HG03280 (cell line): ENCODE measurements around the gene VRK3.
"Not testable (repeated sequence)": the region's sequence is repeated elsewhere in the genome, so short reads cannot be mapped to it uniquely, and the experiment has no call there.

ENCODE experiments used
- ATAC-seq: cut with Tn5 transposase; IDR thresholded peaks from one replicate; pipeline ENCODE4 v1.9.1; 2021; ENCODE audit warnings: mild to moderate bottlenecking, moderate library complexity; ENCODE audit not compliant: unreplicated experiment

The VRK3 gene

GRCh38 chr19:50025022-50025793 is at the start of gene VRK3:
TSS of gene VRK3 (minus strand) at chr19:50025372. CDS start at chr19:50016162, 9,210 bp downstream.
- peak; percentile 89 for ATAC-seq

DNA sequence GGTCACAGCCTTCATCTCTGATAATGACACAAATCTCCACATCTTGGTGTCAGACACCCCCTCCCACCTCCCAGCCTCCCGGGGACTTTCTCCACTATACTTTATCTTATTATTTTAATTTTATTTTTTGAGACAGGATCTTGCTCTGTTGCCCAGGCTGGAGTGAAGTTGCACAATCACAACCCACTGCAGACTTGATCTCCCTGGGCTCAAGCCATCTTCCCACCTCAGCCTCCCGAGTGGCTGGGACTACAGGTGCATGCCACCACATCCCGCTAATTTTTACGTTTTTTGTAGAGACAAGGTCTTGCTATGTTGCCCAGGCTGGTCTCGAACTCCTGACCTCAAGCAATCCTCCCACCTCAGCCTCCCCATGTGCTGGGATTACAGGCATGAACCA is 43.2 kb upstream of the VRK3 start:
- ATAC-seq: not testable (repeated sequence)

DNA sequence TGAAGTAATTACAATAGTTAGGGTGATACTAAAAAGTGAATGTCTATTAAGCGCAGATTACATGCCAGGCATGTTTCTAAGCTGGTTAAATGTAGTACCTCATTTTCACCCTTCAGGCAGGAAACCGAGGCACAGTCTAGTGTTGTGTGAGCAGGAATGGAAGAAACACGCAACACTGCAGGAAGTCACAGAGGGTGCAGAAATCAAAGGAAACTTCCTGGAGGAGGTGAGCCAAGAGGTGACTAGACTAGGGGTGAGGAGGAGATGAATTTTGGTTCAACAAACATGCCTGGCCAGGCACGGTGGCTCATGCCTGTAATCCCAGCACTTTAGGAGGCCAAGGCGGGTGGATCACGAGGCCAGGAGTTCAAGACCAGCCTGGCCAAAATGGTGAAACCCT is 42.4 kb upstream of the VRK3 start:
- ATAC-seq: no peak

- ATAC-seq: no peak
Observed at GRCh38 chr19:50065938-50066337, 40.8 kb upstream of the VRK3 start.

DNA sequence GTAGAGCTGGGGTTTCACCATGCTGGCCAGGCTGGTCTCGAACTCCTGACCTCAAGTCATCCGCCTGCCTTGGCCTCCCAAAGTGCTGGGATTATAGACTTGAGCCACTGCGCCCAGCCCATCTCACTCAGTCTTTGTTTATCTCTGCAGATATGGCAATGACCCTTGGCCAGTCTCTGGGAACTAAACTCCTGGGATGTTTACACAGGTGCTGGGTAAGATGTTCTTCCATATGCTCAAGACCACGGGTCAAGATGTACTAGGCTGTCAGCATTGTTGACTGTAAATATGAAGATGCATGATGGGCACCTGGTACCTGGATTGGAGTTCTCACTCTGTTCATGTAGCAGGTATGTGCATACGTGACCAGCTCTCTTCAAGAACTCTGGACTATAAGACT is 36.5 kb upstream of the VRK3 start:
- no peak for ATAC-seq

GRCh38 chr19:50060107-50060506 is 34.9 kb upstream of the VRK3 start:
- ATAC-seq: no peak

GRCh38 chr19:50059045-50059444 is 33.9 kb upstream of the VRK3 start:
- ATAC-seq: no peak

GRCh38 chr19:50058425-50058824 is 33.3 kb upstream of the VRK3 start:
- ATAC-seq: no peak

- ATAC-seq: no peak
Observed at GRCh38 chr19:50053119-50053518, 27.9 kb upstream of the VRK3 start.

DNA sequence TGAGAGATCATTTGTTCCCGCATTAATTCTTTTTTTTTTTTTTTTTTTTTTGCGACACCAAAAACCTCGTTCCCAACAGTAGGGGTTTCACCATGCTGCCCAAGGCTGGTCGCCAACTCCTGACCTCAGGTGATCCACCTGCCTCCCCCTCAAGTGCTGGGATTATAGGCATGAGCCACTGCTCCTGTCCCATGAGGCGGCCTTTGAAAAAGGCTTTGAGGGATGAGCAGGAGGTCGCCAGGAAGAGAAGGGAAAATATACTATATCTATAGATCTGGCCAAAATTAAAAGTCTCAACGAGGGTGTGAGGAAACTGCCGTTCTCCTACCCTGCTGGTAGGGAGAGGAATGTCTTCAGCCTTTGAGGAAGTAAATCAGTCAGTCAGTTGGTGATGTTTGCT is 26.8 kb upstream of the VRK3 start:
- no peak for ATAC-seq

DNA sequence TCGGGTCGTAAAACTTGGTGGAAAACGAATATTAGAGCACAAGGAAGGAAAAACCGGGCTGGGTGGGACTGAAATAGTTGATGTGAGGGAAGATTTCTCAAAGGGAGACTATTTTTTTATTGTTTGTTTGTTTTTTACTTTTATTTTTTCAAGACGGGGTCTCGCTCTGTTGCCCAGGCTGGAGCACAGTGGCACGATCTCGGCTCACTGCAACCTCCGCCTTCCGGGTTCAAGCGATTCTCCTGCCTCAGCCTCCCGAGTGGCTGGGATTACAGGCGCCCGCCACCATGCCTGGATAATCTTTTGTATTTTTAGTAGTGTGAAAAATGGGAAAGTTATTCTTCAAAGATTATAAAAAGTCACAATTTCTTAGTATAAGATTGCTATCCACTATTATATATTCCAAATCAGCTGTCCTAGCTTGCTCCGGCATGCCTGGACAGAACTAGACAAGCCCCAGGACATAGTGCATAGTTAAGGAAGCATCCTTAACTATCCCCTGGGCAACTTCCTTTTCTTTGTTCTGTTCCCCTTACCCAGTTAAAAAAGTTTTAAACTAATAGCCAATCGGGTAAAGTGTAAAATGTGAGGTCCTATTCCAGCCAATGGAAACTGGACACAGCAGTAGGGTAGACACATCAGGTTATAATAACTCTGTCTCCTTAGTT is 26.2 kb upstream of the VRK3 start:
- not testable (repeated sequence) for ATAC-seq

DNA sequence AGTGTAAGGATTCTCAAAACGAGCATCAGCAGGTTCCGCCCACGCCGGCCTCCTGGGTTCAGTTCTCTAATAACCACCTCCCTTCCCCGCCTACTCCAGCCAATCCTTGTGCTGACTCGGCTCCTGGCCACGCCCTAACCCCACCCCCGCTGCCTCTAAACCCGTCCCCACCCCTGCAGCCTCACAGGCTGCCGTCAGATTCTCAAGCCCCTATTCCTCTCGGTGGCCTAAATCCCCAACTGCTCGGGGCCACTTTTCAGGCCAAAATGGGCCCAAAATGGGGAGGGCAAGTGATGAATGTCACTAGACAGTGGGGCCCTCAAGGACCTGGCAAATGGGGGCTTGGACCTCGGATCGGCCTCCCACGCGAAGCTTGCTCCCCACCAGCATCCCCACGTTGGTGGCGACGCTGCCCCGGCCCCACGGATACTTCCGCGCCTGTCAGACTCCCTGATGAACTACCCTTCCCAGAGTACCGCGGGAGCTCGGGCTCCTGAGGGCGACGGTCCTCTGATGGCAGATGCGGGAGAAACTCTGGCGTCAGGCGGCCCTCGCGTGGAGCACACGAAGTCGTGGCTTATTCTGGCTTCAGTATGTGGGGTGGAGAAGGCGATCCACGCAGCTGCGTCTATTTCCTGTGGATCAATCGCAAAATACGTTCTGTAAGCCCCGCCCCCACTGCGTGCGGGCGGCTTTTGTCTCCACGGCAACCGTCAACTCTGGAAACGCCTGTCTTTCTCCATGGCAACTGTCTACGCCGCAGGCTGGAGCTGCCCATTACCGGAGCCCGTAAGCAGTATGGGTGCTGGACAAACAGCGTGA is 25.4 kb upstream of the VRK3 start:
- no peak for ATAC-seq

GRCh38 chr19:50047671-50048070 is 22.5 kb upstream of the VRK3 start:
- ATAC-seq: no peak

DNA sequence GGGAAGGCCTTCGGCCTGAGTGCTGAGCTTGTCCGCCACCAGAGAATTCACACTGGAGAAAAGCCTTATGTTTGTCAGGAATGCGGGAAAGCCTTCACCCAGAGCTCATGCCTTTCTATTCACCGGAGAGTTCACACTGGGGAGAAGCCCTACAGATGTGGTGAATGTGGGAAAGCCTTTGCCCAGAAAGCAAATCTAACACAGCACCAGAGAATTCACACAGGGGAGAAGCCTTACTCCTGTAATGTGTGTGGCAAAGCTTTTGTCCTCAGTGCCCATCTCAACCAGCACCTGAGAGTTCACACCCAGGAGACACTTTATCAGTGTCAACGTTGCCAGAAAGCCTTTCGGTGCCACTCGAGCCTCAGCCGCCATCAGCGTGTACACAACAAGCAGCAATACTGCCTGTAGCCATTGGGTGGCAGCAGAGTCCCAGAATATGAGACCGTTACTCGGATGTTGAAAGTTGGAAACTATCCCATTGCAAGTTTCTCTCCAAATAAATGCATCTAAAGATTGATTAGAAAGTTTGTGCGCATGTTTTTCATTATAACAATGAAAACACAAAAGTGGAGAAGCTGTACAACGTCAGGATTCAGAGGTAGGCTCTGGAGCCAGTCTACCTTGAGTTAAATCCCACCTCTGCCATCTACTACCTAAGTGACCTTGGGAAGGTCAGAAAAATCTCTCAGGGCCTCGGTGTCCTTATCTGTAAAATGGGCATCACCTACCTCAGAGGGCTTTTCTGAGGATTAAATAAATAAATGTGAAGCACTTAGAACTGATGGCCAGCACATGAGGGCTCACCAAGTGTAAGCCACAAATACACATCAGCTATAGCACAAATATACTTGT is 21.7 kb upstream of the VRK3 start:
- ATAC-seq: no peak

DNA sequence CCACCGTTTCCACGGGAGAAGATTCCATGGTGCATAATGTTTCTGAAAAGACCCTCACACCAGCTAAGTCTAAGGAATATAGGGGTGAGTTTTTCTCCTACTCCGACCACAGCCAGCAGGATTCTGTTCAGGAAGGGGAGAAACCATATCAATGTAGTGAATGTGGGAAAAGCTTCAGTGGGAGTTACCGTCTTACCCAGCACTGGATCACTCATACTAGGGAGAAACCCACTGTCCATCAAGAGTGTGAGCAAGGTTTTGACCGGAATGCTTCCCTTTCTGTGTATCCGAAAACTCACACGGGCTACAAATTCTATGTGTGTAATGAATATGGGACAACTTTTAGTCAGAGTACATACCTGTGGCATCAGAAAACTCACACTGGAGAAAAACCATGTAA is 19.8 kb upstream of the VRK3 start:
- ATAC-seq: no peak

GRCh38 chr19:50043967-50044366 is 18.8 kb upstream of the VRK3 start:
- no peak for ATAC-seq

GRCh38 chr19:50042363-50043024 is 17.3 kb upstream of the VRK3 start:
- no peak for ATAC-seq

DNA sequence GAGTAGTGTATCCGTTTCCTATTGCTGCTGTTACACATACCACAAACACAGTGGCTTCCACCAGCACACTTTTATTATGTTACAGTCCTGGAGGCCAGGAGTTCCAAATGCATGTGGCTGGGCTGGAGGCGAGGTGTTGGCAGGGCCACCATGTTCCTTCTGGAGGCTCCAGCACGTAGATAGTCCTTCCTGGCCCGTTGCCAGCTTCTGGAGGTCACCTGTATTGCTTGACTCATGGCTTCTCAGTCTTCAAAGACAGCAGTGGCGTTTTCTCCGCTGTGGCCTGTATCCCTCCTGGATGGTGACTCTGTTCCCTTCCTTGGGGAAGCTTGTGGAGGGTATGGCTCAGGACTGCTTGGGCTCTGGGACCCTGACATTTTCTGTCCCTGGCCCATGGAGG is 15.8 kb upstream of the VRK3 start:
- ATAC-seq: no peak

DNA sequence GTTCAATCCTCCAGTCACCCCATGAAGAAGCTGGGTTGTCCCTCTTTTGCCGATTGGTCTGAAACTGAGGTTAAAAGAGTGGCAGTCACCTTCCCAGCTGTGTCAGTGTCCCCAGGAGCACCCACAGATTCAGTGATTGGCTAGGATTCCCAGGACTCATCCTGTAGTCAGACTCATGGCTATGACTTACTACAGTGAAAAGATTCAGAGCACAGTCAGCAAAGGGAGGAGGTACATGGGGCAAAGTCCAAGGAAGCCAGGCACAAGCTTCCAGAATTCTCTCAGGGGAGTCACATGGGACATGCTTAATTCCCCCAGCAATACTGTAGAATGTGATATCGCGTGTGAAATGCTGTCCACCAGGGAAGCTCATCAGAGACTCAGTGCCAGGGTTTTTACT is 14.8 kb upstream of the VRK3 start:
- ATAC-seq: no peak

GRCh38 chr19:50036908-50037307 is 11.7 kb upstream of the VRK3 start:
- ATAC-seq: no peak
